Measurements from ENCODE around the gene SEMA5A. TPM values are rescaled to one million over a fixed set of nuclear protein-coding genes. Genes with fewer than 3 reads are reported as not detected.

The SEMA5A gene
- total RNA-seq, 1 experiment from 2014 or later = 9.3 TPM

DNA sequence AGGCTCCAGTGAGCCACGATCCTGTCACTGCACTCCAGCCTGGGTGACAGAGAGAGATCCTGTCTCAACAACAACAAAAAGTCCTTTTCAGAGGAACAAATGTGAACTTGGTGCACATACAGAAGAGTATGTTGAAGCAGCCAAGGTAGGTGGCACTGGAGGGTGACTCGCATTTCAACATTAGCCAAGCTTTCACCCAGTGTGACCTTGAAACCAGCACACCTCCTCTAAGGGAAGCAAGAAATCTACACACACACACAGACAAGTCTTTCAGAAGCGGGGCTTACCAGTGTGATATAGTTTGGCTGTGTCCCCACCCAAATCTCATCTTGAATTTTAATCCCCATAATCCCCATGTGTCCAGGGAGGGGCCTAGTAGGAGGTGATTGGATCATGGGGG, 225.2 kb downstream of the SEMA5A start (continued):
- TF ChIP-seq, protein P1, sequence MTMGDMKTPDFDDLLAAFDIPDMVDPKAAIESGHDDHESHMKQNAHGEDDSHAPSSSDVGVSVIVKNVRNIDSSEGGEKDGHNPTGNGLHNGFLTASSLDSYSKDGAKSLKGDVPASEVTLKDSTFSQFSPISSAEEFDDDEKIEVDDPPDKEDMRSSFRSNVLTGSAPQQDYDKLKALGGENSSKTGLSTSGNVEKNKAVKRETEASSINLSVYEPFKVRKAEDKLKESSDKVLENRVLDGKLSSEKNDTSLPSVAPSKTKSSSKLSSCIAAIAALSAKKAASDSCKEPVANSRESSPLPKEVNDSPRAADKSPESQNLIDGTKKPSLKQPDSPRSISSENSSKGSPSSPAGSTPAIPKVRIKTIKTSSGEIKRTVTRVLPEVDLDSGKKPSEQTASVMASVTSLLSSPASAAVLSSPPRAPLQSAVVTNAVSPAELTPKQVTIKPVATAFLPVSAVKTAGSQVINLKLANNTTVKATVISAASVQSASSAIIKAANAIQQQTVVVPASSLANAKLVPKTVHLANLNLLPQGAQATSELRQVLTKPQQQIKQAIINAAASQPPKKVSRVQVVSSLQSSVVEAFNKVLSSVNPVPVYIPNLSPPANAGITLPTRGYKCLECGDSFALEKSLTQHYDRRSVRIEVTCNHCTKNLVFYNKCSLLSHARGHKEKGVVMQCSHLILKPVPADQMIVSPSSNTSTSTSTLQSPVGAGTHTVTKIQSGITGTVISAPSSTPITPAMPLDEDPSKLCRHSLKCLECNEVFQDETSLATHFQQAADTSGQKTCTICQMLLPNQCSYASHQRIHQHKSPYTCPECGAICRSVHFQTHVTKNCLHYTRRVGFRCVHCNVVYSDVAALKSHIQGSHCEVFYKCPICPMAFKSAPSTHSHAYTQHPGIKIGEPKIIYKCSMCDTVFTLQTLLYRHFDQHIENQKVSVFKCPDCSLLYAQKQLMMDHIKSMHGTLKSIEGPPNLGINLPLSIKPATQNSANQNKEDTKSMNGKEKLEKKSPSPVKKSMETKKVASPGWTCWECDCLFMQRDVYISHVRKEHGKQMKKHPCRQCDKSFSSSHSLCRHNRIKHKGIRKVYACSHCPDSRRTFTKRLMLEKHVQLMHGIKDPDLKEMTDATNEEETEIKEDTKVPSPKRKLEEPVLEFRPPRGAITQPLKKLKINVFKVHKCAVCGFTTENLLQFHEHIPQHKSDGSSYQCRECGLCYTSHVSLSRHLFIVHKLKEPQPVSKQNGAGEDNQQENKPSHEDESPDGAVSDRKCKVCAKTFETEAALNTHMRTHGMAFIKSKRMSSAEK (CRISPR knock-in tag; IDR thresholded peaks at IDR 0.05; ENCODE audit: borderline replicate concordance) = no peak
- TF ChIP-seq MLX (CRISPR knock-in tag; IDR thresholded peaks at IDR 0.05) = no peak
- no peak for TF ChIP-seq ELF4 (CRISPR knock-in tag; IDR thresholded peaks at IDR 0.05; ENCODE audit: low read depth)

DNA sequence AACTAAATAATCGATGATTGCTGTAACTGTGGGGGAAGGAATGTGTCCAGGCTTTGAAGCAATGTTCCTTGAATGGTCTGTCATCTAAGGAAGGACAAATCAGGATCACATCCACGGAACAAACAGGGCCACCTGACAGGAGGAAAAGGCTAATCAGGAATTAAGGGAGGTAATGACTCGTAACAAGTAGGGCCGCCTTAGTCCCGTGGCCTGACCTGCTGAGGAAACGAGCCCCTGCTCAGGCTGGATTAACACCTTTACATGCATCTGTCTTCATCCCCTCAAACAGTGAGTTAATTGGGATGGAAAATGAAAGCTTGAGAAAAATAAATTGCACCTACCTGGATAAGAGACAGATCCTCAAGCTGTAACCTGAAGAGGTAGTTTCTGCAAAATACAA, 227.8 kb downstream of the SEMA5A start:
- H3K9me3 Mint-ChIP-seq = no peaks in the 10 kb centered on the region
- CTCF ChIA-PET = no interaction called here
- ATAC-seq = no peak

GRCh38 chr5:9316733-9317132, 229.1 kb downstream of the SEMA5A start:
- no peak overlapping the region for H3K4me3 Mint-ChIP-seq
- H3K27ac Mint-ChIP-seq = no peak overlapping the region
- no peaks in the 10 kb centered on the region for H3K4me1 Mint-ChIP-seq
- no peak for DNase-seq (ENCODE audit: low spot score)
- H3K9me3 Mint-ChIP-seq = no peaks in the 10 kb centered on the region
- CTCF ChIA-PET = no interaction called here
- H3K36me3 Mint-ChIP-seq = no peaks in the 10 kb centered on the region
- POLR2A ChIA-PET = no interaction called here
- H3K27me3 Mint-ChIP-seq (ENCODE audit: low read depth) = no peaks in the 10 kb centered on the region
- no peak for ATAC-seq
- TF ChIP-seq MXD4 (CRISPR knock-in tag; IDR thresholded peaks at IDR 0.05; ENCODE audit: borderline replicate concordance) (no peak), ATF1 (CRISPR knock-in tag; IDR thresholded peaks at IDR 0.05) (no peak), GTF2I (CRISPR knock-in tag; conservative IDR thresholded peaks at IDR 0.05) (no peak), ZNF121 (CRISPR knock-in tag; IDR thresholded peaks at IDR 0.05) (no peak), ZNF317 (CRISPR knock-in tag; IDR thresholded peaks at IDR 0.05; ENCODE audit: borderline replicate concordance, low read depth) (no peak), TEAD4 (CRISPR knock-in tag; IDR thresholded peaks at IDR 0.05) (no peak), HMGXB4 (CRISPR knock-in tag; IDR thresholded peaks at IDR 0.05) (no peak), KAT7 (CRISPR knock-in tag; IDR thresholded peaks at IDR 0.05; ENCODE audit: borderline replicate concordance) (no peak), ESRRA (CRISPR knock-in tag; IDR thresholded peaks at IDR 0.05; ENCODE audit: borderline replicate concordance) (no peak), NR1H2 (CRISPR knock-in tag; IDR thresholded peaks at IDR 0.05) (no peak), NFE2L1 (CRISPR knock-in tag; IDR thresholded peaks at IDR 0.05) (no peak)

More for the DNA sequence above, 227.8 kb downstream of the SEMA5A start:
- TF ChIP-seq ELF4 (CRISPR knock-in tag; IDR thresholded peaks at IDR 0.05; ENCODE audit: low read depth) (no peak), ATF2 (CRISPR knock-in tag; IDR thresholded peaks at IDR 0.05; ENCODE audit: borderline replicate concordance, low read depth) (no peak), ZNF232 (CRISPR knock-in tag; IDR thresholded peaks at IDR 0.05) (no peak), USF1 (CRISPR knock-in tag; IDR thresholded peaks at IDR 0.05) (no peak), RELA (CRISPR knock-in tag; IDR thresholded peaks at IDR 0.05; ENCODE audit: borderline replicate concordance) (no peak)
- TF ChIP-seq, protein P2, sequence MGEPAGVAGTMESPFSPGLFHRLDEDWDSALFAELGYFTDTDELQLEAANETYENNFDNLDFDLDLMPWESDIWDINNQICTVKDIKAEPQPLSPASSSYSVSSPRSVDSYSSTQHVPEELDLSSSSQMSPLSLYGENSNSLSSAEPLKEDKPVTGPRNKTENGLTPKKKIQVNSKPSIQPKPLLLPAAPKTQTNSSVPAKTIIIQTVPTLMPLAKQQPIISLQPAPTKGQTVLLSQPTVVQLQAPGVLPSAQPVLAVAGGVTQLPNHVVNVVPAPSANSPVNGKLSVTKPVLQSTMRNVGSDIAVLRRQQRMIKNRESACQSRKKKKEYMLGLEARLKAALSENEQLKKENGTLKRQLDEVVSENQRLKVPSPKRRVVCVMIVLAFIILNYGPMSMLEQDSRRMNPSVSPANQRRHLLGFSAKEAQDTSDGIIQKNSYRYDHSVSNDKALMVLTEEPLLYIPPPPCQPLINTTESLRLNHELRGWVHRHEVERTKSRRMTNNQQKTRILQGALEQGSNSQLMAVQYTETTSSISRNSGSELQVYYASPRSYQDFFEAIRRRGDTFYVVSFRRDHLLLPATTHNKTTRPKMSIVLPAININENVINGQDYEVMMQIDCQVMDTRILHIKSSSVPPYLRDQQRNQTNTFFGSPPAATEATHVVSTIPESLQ (CRISPR knock-in tag; IDR thresholded peaks at IDR 0.05) = no peak
- no peak for DNase-seq (ENCODE audit: low spot score)
- H3K4me3 Mint-ChIP-seq = no peak overlapping the region
- H3K27ac Mint-ChIP-seq = no peak overlapping the region
- H3K27me3 Mint-ChIP-seq (ENCODE audit: low read depth) = no peaks in the 10 kb centered on the region
- H3K4me1 Mint-ChIP-seq = no peaks in the 10 kb centered on the region
- POLR2A ChIA-PET = no interaction called here
- no peaks in the 10 kb centered on the region for H3K36me3 Mint-ChIP-seq

Measured in WTC11 (cell line).